Measurements from ENCODE around the gene PRRX1.

PRRX1 gene

DNA sequence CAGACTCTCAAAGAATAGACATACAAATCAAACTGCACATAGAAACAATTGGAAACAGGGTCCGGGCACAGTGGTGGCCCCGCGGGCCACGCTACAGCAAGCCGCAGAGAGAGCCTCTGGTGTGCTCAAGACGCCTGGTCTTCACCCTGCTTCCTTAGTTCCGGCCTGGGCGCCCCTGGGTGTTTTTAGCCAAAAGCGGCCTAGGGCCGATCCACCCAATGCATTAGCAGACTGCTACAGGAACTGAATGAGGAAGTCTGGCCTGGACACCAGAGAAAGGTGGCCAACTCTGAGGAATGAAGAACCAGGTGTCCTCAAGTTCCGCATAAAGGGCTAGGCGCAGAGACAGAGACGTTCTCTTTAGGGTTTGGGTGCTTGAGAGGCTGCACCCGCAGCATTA lies 1.7 kb downstream of the PRRX1 start:
- CTCF ChIA-PET, result no interaction called here

DNA sequence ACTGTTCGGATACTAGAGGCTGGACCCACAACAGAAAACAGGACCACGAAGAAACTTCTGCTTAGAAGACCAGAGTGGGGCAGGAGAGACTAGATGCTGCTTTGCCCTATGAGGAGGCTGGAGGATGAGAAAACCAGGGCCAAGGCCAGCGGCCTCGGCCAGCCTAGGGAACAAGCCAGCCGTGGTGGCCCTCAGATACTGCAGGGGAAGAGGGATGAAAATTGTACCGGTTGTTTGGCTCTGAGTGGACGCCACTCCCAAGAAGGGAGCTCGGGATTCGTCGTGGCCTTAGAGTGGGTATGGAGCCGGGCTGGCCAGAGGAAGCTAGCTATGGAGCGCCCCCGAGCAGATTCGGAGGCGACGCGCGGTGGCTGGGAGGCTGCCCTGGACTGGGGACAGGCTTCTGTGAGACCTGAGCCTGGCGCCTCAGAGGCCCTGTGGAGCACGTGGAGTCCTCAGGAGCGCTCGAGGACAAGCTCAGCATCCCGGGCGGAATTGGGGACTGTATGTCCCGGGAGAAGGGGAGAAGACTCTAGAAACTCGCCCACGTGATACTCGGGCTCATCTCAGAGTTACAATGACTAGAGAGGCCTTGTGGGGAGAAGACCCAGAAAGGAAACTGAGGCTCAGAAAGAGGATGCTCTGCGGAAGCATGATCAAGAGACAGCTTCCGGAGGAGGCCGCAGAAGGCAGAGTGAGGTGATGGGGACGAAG lies 2.8 kb downstream of the PRRX1 start:
- Histone ChIP-seq H3K4me3 (ENCODE audit: low read depth, low read length) (no peak overlapping the region), H3K27ac (ENCODE audit: extremely low read depth, low read depth, low read length) (no peak overlapping the region), H3K4me1 (ENCODE audit: control insufficient read depth, insufficient read depth, low read length) (0 out of 2 replicates have a peak, but pooled peaks cover 2% of the 10 kb centered on the region), H3K36me3 (ENCODE audit: control insufficient read depth in 2 of 2, insufficient read depth in 1 of 2, low read length in 2 of 2) (no peaks in the 10 kb centered on the region), H3K9me3 (ENCODE audit: control insufficient read depth, insufficient read depth, low read depth, low read length) (no peaks in the 10 kb centered on the region)
- ChIA-PET CTCF (interaction anchor here (0.6 to 0.7 kb wide), 2 partner anchors 10 to 698 kb away, joined by 3 to 7 read pairs; no protein-coding TSS in a partner anchor), POLR2A (no interaction called here)
- no peak for TF ChIP-seq KLF10 (tag by site-specific recombination; IDR thresholded peaks at IDR 0.05)
- TF ChIP-seq ZNF544 (tag by site-specific recombination; IDR thresholded peaks at IDR 0.05), result no peak
- no peak for TF ChIP-seq ZNF138 (tag by site-specific recombination; IDR thresholded peaks at IDR 0.05; ENCODE audit: borderline replicate concordance)
- TF ChIP-seq ZFP37 (tag by site-specific recombination; IDR thresholded peaks at IDR 0.05), result no peak
- TF ChIP-seq ZNF830 (tag by site-specific recombination; IDR thresholded peaks at IDR 0.05; ENCODE audit: low read depth), result no peak
- no peak for TF ChIP-seq GLI4 (tag by site-specific recombination; IDR thresholded peaks at IDR 0.05)
- no peak for TF ChIP-seq ZNF585B (tag by site-specific recombination; IDR thresholded peaks at IDR 0.05)
- TF ChIP-seq, protein P1, sequence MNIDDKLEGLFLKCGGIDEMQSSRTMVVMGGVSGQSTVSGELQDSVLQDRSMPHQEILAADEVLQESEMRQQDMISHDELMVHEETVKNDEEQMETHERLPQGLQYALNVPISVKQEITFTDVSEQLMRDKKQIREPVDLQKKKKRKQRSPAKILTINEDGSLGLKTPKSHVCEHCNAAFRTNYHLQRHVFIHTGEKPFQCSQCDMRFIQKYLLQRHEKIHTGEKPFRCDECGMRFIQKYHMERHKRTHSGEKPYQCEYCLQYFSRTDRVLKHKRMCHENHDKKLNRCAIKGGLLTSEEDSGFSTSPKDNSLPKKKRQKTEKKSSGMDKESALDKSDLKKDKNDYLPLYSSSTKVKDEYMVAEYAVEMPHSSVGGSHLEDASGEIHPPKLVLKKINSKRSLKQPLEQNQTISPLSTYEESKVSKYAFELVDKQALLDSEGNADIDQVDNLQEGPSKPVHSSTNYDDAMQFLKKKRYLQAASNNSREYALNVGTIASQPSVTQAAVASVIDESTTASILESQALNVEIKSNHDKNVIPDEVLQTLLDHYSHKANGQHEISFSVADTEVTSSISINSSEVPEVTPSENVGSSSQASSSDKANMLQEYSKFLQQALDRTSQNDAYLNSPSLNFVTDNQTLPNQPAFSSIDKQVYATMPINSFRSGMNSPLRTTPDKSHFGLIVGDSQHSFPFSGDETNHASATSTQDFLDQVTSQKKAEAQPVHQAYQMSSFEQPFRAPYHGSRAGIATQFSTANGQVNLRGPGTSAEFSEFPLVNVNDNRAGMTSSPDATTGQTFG (tag by site-specific recombination; IDR thresholded peaks at IDR 0.05; ENCODE audit: borderline replicate concordance), result no peak
- TF ChIP-seq SCRT1 (tag by site-specific recombination; IDR thresholded peaks at IDR 0.05; ENCODE audit: borderline replicate concordance), result no peak
- TF ChIP-seq ZNF654 (tag by site-specific recombination; IDR thresholded peaks at IDR 0.05; ENCODE audit: low read depth), result no peak
- TF ChIP-seq, protein P2, sequence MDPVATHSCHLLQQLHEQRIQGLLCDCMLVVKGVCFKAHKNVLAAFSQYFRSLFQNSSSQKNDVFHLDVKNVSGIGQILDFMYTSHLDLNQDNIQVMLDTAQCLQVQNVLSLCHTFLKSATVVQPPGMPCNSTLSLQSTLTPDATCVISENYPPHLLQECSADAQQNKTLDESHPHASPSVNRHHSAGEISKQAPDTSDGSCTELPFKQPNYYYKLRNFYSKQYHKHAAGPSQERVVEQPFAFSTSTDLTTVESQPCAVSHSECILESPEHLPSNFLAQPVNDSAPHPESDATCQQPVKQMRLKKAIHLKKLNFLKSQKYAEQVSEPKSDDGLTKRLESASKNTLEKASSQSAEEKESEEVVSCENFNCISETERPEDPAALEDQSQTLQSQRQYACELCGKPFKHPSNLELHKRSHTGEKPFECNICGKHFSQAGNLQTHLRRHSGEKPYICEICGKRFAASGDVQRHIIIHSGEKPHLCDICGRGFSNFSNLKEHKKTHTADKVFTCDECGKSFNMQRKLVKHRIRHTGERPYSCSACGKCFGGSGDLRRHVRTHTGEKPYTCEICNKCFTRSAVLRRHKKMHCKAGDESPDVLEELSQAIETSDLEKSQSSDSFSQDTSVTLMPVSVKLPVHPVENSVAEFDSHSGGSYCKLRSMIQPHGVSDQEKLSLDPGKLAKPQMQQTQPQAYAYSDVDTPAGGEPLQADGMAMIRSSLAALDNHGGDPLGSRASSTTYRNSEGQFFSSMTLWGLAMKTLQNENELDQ (tag by site-specific recombination; IDR thresholded peaks at IDR 0.05; ENCODE audit: low read depth), result no peak

More for the DNA sequence above, 1.7 kb downstream of the PRRX1 start:
- Histone ChIP-seq H3K9me3 (ENCODE audit: control insufficient read depth, insufficient read depth, low read depth, low read length) (no peaks in the 10 kb centered on the region), H3K4me3 (ENCODE audit: low read depth, low read length) (no peak overlapping the region), H3K4me1 (ENCODE audit: control insufficient read depth, insufficient read depth, low read length) (0 out of 2 replicates have a peak, but pooled peaks cover 2% of the 10 kb centered on the region), H3K27ac (ENCODE audit: extremely low read depth, low read depth, low read length) (no peak overlapping the region), H3K36me3 (ENCODE audit: control insufficient read depth in 2 of 2, insufficient read depth in 1 of 2, low read length in 2 of 2) (no peaks in the 10 kb centered on the region)
- POLR2A ChIA-PET, result no interaction called here
- TF ChIP-seq, protein P3, sequence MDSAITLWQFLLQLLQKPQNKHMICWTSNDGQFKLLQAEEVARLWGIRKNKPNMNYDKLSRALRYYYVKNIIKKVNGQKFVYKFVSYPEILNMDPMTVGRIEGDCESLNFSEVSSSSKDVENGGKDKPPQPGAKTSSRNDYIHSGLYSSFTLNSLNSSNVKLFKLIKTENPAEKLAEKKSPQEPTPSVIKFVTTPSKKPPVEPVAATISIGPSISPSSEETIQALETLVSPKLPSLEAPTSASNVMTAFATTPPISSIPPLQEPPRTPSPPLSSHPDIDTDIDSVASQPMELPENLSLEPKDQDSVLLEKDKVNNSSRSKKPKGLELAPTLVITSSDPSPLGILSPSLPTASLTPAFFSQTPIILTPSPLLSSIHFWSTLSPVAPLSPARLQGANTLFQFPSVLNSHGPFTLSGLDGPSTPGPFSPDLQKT (IDR thresholded peaks at IDR 0.05; ENCODE audit: borderline replicate concordance, low read depth, low read length), result no peak
- TF ChIP-seq, protein P4, sequence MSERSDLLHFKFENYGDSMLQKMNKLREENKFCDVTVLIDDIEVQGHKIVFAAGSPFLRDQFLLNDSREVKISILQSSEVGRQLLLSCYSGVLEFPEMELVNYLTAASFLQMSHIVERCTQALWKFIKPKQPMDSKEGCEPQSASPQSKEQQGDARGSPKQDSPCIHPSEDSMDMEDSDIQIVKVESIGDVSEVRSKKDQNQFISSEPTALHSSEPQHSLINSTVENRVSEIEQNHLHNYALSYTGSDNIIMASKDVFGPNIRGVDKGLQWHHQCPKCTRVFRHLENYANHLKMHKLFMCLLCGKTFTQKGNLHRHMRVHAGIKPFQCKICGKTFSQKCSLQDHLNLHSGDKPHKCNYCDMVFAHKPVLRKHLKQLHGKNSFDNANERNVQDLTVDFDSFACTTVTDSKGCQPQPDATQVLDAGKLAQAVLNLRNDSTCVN (tag by site-specific recombination; optimal IDR thresholded peaks at IDR 0.05), result no peak
- no peak for TF ChIP-seq ZNF214 (tag by site-specific recombination; IDR thresholded peaks at IDR 0.05; ENCODE audit: borderline replicate concordance)
- TF ChIP-seq BCL11A (tag by site-specific recombination; IDR thresholded peaks at IDR 0.05; ENCODE audit: low read depth), result no peak
- TF ChIP-seq ZNF501 (tag by site-specific recombination; IDR thresholded peaks at IDR 0.05), result no peak
- no peak for TF ChIP-seq ZNF341 (tag by site-specific recombination; IDR thresholded peaks at IDR 0.05; ENCODE audit: low read depth)
- no peak for TF ChIP-seq HOXA7 (CRISPR knock-in tag; IDR thresholded peaks at IDR 0.05; ENCODE audit: borderline replicate concordance)
- no peak for TF ChIP-seq REPIN1 (tag by site-specific recombination; IDR thresholded peaks at IDR 0.05; ENCODE audit: low read depth)
- TF ChIP-seq ZBTB20 (tag by site-specific recombination; IDR thresholded peaks at IDR 0.05), result no peak
- no peak for TF ChIP-seq ZNF658 (tag by site-specific recombination; IDR thresholded peaks at IDR 0.05)
- no peak for TF ChIP-seq GLIS2 (tag by site-specific recombination; IDR thresholded peaks at IDR 0.05)
- no peak for TF ChIP-seq ZSCAN23 (tag by site-specific recombination; IDR thresholded peaks at IDR 0.05)
- TF ChIP-seq, protein P5, sequence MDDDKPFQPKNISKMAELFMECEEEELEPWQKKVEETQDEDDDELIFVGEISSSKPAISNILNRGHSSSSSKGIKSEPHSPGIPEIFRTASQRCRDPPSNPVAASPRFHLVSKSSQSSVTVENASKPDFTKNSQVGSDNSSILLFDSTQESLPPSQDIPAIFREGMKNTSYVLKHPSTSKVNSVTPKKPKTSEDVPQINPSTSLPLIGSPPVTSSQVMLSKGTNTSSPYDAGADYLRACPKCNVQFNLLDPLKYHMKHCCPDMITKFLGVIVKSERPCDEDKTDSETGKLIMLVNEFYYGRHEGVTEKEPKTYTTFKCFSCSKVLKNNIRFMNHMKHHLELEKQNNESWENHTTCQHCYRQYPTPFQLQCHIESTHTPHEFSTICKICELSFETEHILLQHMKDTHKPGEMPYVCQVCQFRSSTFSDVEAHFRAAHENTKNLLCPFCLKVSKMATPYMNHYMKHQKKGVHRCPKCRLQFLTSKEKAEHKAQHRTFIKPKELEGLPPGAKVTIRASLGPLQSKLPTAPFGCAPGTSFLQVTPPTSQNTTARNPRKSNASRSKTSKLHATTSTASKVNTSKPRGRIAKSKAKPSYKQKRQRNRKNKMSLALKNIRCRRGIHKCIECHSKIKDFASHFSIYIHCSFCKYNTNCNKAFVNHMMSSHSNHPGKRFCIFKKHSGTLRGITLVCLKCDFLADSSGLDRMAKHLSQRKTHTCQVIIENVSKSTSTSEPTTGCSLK (tag by site-specific recombination; IDR thresholded peaks at IDR 0.05), result no peak
- TF ChIP-seq ZEB2 (tag by site-specific recombination; IDR thresholded peaks at IDR 0.05), result no peak
- TF ChIP-seq ZSCAN30 (tag by site-specific recombination; IDR thresholded peaks at IDR 0.05), result no peak
